Measurements from ENCODE around the gene COX7A1. TPM values are rescaled to one million over a fixed set of nuclear protein-coding genes. Genes with fewer than 3 reads are reported as not detected.
"Not testable (repeated sequence)": the region's sequence is repeated elsewhere in the genome, so short reads cannot be mapped to it uniquely, and the experiment has no call there.

COX7A1 gene
- total RNA-seq, 1 donor, result not detected

DNA sequence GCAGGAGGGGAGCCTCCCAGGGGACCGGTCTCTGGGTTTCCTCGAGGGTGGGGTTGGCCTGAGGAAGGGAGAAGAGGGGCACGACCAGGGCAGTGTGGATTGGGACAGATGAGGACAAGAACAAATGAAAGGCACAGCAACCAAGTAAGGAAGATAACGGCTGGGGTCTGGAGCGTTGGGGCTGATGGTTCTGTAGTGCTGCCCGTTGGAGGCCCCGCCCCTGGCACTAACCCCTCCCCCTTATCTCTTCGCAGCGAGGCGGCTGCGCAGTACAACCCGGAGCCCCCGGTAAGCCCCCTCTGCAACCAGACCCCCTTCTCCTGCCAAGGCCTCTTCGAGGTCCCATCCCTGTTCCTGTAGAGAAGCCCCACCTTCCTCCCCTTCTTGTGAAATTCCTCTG is 10.2 kb downstream of the COX7A1 start:
- DNase-seq (ENCODE audit: low read depth in 2 of 3, low spot score in 2 of 3), result no peak

DNA sequence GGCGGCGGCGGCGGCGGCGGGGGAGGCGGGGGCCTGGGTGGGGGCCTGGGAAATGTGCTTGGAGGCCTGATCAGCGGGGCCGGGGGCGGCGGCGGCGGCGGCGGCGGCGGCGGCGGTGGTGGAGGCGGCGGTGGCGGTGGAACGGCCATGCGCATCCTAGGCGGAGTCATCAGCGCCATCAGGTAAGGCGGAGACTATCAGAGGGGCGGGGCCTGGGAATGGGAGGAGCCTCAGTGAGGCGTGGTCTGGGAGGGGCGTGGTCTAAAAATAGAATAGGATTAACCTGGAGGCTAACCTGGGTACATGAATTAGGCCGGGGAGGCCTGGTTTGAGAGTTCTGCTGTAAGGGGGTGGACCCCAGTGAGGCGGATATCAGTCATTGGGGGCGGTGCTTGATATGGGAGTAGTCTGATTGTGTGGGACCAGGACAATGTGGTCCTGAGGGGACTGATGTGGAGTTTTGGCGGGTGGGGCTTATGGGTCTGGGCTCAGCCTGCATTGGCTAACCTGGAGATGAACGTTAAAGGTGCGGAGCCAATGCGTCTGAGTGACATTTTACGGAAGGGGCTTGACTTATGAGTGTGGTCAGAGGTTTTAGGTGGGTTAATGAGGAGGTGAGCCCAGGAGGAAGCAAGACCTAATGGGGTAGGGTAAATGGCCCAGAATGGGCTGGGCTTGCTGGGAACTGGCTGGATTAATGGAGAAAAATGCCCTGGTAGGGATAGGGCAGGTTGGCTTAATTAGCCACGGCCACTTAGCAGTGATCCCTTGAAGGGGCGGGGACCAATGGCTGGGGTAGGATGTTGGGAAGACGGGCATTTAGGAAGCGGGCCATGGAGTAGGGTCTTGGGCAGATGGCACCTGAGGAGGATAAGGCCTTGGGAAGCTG is 11.0 kb downstream of the COX7A1 start:
- DNase-seq (ENCODE audit: low read depth in 2 of 3, low spot score in 2 of 3), result peak; percentile 80 to 92 (median 87)

DNA sequence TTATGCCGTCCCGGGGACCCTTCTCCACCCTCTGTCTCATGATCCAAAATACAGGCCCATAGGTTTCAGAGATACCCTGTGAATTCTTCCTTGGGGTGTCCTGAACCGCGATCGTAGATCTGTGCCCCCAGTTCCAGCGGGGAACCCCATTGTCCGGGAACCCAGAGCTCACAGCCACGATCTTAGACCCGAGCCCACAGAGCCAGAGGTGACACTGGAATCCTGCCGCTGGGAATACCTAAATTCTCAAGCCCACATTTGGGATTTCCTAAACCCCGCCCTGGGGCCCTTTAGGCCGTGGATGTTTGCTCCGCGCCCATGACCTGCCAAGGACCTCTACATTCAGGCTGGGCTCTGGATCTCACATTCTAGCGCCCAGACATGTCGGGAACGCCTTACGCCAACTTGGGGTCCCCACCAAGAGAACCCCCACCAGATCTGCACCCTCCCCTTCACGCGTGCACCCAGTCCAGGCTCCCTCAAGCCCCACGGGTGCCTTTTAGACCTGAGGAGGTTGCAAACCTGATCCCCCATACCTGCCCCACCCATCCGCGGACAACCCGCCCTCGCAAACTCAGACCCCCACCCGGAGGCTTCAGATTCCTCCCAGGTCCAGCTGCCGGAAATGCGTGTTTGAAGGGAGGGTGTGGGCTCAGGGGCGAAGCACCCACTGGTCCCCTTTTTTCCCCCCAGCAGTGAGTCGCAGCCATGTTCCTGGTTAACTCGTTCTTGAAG is 11.8 kb downstream of the COX7A1 start:
- DNase-seq (ENCODE audit: low read depth in 2 of 3, low spot score in 2 of 3), result peak; percentile 25 to 71 (median 52)

DNA sequence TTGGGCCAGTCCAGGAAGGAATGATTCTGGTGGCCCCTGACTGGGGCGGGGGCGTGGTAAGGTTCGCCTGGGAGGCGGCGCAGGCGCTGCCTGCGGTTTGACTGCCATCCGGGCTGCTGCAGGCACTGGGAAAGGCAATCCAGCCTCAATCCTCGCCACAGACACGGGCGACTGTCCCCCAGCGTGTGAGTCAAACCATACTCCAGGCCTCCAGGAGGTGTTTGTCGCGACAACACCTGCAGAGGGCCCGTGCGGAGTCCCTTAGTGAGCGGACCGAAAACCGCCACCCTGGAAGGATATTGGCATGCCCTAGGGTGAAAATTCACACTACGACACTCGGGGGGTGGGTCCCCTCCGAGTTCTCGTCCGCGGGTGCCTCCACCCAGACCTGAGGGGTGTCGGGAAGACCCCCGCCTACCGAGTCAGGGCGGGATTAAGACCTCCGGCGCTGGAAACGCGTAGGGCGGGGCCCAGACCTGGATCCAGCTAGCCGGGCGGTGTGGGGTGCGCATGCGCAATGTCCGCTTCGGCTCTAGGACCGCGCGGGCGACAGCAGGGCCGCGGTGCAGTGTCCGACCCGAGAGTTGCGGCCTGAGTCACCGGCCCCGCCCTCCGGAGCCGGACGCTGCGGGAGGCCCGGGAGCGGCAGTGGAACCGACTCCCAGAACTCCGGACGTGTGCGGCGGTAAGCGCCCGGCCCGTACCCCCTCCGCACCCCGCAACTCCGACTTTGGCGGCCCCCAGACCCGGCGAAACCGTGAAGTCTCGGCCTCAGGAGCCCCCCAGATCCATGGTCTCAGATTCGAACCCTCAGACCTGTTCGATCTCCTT is 12.6 kb downstream of the COX7A1 start, which contains the start of gene CAPNS1:
Gene CAPNS1, plus strand, starts transcription at position 594 of the 831 bp plus-strand sequence. CDS start 946 bp downstream, outside the sequence.
- peak; percentile 83 to 98 (median 97) for DNase-seq (ENCODE audit: low read depth in 2 of 3, low spot score in 2 of 3)

DNA sequence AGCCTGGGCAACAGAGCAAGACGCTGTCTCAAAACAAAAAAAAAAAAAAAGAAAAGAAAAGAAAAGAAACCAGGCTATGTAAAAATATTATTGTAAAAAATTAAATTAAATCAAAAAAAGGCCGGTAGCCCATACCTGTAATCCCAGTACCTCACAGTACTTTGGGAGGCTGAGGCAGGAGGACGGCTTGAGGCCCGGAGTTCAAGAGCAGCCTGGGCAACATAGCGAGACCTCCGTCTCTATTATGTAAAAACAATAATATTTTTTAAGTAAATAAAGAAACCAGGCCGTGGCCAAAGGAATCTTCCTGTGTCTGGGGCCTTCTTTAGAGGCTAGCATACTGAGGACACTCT is 13.2 kb downstream of the COX7A1 start:
- DNase-seq (ENCODE audit: low read depth in 2 of 3, low spot score in 2 of 3), result no peak

DNA sequence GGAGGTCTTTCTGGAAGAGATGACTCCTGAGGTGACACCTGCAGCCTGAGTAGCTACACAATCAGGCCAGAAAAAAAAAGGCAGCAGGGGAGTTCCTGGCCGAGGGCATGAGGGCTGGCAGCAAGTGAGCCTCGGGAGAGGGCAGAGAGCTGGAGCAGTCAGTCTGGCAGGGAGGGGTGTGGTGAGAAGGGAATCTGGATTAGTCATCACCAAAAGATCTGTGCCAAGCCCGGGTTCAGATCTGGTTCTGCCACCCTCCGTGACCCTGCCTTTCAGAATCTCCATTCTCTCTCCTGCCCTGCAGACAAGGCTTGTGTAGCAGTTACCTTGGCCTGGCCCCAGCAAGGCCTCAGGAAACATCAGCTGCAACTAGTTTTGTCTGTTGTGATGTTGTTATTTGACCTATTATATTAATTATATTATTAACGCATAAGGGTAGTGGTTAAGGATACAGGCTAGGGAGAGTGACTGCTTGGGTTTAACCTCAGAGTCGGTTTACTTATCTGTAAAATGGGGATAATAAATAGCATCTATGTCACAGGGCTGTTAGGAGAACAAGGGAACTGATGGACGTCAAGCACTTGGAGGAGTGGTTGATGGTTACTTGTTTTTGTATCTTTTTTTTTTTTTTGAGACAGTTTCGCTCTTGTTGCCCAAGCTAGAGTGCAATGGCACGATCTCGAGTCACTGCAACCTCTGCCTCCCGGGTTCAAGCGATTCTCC is 15.1 kb downstream of the COX7A1 start:
- no peak for DNase-seq (ENCODE audit: low read depth in 2 of 3, low spot score in 2 of 3)

DNA sequence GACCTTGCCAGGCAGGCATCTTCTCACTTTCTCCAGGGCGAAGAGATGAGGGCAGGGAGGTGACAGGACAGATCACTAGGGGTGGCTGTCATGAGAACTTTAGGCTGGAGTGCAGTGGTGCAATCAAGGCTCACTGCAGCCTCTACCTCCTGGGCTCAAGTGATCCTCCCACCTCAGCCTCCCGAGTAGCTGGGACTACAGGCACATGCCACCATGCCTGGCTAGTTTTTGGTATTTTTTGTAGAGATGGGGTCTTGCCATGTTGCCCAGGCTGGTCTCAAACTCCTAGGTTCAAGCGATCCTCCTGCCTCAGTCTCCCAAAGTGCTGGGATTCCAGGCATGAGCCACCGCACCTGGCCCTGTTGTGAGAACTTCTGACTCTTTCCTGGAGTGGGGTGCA is 17.4 kb downstream of the COX7A1 start:
- not testable (repeated sequence) for DNase-seq (ENCODE audit: low read depth in 2 of 3, low spot score in 2 of 3)

DNA sequence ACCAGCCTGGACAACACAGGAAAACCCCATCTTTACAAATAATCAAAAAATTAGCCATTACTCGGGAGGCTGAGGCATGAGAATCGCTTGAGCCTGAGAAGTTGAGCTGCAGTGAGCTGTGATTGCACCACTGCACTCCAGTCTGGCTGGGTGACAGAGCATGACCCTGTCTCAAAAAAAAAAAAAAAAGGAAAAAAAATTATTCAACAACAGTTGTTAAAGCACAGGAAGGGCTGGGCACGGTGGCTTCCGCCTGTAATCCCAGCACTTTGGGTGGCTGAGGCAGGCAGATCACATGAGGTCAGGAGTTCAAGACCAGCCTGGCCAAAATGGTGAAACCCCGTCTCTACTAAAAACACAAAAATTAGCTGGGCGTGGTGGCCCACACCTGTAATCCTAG is 21.0 kb downstream of the COX7A1 start:
- not testable (repeated sequence) for DNase-seq (ENCODE audit: low read depth in 2 of 3, low spot score in 2 of 3)

DNA sequence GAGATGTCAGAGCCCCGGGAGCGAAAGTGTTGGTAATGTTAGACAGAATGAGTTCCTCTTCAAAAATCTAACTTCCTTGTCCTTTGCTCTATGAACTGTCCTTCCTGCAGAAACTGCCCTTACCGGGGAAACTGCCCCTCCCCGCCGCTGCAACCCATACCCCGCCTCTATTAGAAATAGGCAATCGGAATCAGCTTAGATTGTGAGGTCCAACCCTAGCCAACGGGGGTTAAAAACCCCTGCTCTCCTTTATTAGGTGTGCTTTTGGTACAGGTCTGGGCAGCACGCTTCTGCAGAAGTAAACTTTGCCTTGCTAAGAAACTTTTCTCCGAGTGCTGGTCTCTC is 23.9 kb downstream of the COX7A1 start:
- DNase-seq (ENCODE audit: low read depth in 2 of 3, low spot score in 2 of 3), result no peak

DNA sequence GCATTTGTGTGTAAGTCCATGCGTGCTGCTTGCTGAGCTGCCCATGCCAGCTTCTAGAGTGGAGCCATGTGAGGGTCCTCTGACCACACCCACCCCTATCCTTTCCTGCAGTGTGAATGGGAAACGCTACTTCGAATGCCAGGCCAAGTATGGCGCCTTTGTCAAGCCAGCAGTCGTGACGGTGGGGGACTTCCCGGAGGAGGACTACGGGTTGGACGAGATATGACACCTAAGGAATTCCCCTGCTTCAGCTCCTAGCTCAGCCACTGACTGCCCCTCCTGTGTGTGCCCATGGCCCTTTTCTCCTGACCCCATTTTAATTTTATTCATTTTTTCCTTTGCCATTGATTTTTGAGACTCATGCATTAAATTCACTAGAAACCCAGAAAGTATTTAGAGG is 26.7 kb downstream of the COX7A1 start:
- no peak for DNase-seq (ENCODE audit: low read depth in 2 of 3, low spot score in 2 of 3)

DNA sequence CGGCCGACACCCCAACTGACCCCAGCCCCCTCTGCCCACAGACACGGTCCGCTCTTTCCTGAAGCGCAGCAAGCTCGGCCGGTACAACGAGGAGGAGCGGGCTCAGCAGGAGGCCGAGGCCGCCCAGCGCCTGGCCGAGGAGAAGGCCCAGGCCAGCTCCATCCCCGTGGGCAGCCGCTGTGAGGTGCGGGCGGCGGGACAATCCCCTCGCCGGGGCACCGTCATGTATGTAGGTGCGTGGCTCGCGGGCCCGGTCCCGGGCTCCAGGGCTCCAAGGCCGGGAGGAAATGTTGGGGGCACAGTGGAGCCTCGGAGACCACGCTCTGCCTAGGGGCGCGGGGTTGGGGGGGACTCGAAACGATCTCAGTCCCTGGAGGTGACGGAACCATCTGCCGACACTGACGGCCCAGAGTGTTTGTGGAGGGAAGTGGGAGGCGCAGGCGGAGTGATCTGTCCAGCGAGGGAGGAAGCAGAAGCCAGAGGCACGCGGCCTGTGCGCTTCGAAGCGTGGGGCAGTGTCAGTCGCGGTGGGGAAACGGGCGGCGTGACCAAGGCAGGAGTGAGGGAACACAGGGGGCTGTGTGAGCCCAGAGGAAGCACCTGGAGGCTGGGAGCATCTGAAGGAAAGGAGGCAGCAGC is 30.6 kb downstream of the COX7A1 start:
- no peak for DNase-seq (ENCODE audit: low read depth in 2 of 3, low spot score in 2 of 3)

DNA sequence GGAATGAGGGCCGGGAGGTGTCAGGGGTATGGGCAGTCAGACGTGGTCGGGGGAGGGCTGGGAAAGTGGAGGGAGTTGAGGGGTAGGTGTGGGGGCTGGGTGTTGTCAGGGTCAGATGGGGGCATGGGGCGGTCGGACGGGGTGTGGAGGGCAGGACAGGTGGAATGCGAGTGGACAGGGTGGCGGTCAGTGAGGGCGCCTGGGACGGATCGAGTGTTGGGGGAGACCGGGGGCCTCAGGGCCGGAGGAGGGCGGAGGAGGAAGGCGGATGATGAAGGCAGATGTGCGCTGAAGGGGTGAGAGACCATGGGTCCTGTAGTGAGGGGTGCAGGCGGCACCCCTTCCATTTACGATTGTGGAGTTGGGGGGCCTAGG is 31.3 kb downstream of the COX7A1 start:
- no peak for DNase-seq (ENCODE audit: low read depth in 2 of 3, low spot score in 2 of 3)

DNA sequence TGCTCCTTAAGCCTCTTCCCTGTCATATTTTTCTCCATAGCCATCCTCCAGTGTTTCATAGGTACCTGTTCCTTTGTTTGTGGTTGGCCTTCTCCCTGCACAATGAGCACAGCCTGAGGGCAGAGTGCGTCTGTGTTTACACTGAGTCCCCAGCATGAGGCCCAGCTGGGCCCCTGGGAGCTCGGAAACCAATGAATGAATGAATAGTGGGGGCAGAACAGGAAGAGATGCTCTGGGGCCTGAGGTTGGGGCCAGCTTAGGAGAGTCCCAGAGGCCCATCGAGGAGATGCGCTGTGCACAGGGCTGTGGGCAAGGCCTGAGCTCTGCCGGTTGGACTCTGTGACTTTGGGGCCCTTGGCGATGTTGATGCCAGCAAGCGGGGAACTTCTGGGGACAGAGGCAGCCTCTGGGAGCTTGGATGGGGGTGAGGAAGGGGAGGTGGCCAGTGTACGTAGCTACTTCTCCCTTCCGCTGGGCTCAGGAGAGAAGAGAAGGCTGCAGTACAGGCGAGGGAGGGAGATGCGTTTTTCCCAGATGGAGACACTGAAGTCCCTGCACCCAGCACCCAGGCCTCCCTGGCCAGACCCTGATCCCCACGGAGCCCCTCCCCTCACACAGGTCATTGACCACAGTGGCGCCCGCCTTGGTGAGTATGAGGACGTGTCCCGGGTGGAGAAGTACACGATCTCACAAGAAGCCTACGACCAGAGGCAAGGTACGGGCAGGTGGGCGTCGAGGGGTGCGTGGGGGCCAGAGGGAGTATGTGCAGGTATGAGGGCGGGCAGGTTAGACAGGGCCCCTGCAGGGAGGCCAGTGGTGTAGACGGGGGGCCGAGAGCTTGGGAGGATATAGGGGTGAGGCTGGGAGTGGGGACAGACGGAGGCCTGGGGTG is 31.9 kb downstream of the COX7A1 start:
- no peak for DNase-seq (ENCODE audit: low read depth in 2 of 3, low spot score in 2 of 3)

DNA sequence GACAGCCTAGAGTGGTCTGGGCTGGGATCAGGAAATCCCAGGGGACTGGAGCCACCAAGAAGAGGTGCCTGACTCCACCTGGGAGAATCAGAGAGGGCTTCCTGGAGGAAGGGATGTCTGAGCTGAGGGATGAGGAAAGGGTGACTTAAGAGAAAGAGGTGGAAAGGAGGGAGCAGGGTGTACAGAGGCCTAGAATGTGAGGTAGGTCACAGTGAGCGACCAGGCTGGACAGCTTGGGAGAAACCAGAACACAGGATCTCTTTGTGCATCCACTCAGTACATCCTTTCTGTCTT is 36.0 kb downstream of the COX7A1 start:
- DNase-seq (ENCODE audit: low read depth in 2 of 3, low spot score in 2 of 3), result no peak

DNA sequence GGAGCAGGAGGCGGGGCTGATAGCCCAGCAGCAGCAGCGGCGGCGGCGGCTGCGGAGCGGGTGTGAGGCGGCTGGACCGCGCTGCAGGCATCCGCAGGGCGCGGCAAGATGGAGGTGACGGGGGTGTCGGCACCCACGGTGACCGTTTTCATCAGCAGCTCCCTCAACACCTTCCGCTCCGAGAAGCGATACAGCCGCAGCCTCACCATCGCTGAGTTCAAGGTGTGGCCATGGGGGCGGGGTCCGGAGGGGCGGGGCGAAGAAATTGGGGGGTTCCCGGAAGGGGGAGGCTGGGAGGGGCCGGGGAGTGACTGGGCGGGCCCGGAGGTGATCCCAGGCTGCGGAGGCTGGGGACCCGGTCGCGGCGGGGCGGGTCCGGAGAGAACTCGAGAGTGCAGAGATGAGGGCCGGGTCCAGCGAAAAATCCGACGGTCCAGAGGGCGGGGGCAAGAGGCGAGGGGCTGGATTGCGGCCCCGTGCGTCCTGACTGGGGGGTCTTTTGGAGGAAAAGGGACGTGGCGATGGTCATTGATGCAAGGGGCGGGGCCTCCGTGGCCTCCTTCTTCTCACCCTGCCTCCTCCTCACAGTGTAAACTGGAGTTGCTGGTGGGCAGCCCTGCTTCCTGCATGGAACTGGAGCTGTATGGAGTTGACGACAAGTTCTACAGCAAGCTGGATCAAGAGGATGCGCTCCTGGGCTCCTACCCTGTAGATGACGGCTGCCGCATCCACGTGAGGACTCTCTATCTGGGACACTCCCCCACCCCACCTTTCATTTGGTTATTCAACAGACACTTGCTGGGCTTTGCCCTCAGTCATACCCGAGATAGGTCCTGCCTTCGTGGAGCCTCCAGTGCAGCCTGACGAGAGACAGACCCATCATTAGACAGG is 36.5 kb downstream of the COX7A1 start, which contains the start of gene TBCB:
Gene TBCB, plus strand, starts transcription at position 16 of the 891 bp plus-strand sequence. Its CDS starts 93 bp downstream, at position 109.
- no peak for DNase-seq (ENCODE audit: low read depth in 2 of 3, low spot score in 2 of 3)

DNA sequence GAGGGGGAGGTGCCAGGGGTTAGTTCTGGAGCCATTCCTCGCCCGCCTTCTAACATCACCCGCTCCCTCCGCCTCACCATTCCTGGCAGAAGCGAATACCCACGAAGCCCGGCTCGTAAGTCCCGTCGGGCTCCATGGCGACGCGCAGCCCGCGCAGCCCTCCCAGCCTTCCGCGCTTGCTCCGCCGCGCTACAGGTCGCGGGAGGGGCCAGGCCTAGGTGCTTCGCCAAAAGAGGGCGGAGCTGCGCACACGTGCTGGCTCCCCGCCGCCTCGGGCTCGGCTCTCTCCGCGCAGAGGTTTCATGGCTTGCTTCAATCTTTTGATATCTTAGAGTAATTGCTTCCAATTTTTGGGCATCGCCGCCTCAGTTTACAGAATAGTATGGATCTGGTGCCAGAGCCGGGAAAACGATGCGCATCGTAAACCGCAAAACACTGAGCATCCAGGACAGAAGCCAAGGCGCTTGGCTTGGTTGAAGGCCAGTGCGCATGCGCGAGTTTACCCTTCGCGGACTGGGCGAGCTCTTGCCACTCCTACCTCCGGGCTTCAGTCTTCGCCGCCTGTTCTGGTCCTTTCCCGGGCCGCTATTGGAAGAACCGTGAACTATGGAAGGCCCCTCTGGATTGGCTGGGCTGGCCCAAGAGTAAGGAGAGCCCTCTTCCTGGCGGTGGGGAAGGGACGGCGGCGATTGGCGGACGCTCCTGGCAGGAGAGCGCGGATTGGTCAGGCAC is 37.4 kb downstream of the COX7A1 start, which contains the start of gene POLR2I:
Gene POLR2I, minus strand, starts transcription at position 155 of the 732 bp plus-strand sequence. Its CDS starts 19 bp downstream, at position 136.
- peak; percentile 98 to 100 (median 100) for DNase-seq (ENCODE audit: low read depth in 2 of 3, low spot score in 2 of 3)
